ENCODE results near the gene KLHDC7A.

GRCh38 chr1:18473195-18473815, 7.4 kb upstream of the KLHDC7A start:
- TF ChIP-seq CTCF (conservative IDR thresholded peaks at IDR 0.05; ENCODE audit: low read depth, low read length) (no peak), EZH2 (IDR thresholded peaks at IDR 0.05; ENCODE audit: borderline replicate concordance, low read depth, low read length, poor library complexity, severe bottlenecking) (no peak)

Measured in A673 (cell line).